Measurements from ENCODE around the gene KATNB1. TPM values are rescaled to one million over a fixed set of nuclear protein-coding genes. Genes with fewer than 3 reads are reported as not detected.

KATNB1 gene
- total RNA-seq, 6 experiments from 2014 or later, result 5.6 to 17.5 (median 8.5) TPM

GRCh38 chr16:57713596-57713995 lies 22.0 kb upstream of the KATNB1 start:
- no peak for DNase-seq
- Histone ChIP-seq H3K9me3 (no peaks in the 10 kb centered on the region), H3K4me3 (no peak overlapping the region), H3K27ac (no peak overlapping the region), H3K4me1 (no peaks in the 10 kb centered on the region), H3K27me3 (no peaks in the 10 kb centered on the region), H3K36me3 (no peaks in the 10 kb centered on the region)
- 92% methylated on average over 7 of the region's 8 CpGs for WGBS (ENCODE audit: insufficient coverage, low coverage, low lambda C conversion rate, missing lambda C conversion rate)
- intact Hi-C loops (cut with DNase I), result loop anchor here in 1 of 2 donors (10.0 kb wide), 1 partner anchor 139 kb away; no protein-coding TSS in a partner anchor
- ATAC-seq, result no peak
- TF ChIP-seq POLR2A (IDR thresholded peaks at IDR 0.05) (no peak), CTCF (IDR thresholded peaks at IDR 0.05) (no peak)

GRCh38 chr16:57714047-57714446 lies 21.5 kb upstream of the KATNB1 start:
- WGBS (ENCODE audit: insufficient coverage, low coverage, low lambda C conversion rate, missing lambda C conversion rate), result 88% methylated on average over 6 of the region's 6 CpGs

GRCh38 chr16:57720142-57720575 lies 15.4 kb upstream of the KATNB1 start:
- Histone ChIP-seq H3K4me1 (no peaks in the 10 kb centered on the region), H3K9me3 (no peaks in the 10 kb centered on the region), H3K27me3 (no peaks in the 10 kb centered on the region), H3K27ac (no peak overlapping the region), H3K36me3 (no peaks in the 10 kb centered on the region), H3K4me3 (no peak overlapping the region)
- 72% methylated on average over 2 of the region's 3 CpGs for WGBS (ENCODE audit: insufficient coverage, low coverage, low lambda C conversion rate, missing lambda C conversion rate)
- intact Hi-C loops (cut with DNase I), result loop anchor here (5.0 kb wide), 3 partner anchors 68 to 143 kb away; no protein-coding TSS in a partner anchor
- peak; percentile 84 to 86 (median 85) for DNase-seq
- peak; percentile 98 to 99 (median 98) for ATAC-seq
- no peak for TF ChIP-seq POLR2A (IDR thresholded peaks at IDR 0.05)
- TF ChIP-seq CTCF (IDR thresholded peaks at IDR 0.05), result peak; percentile 79 to 91 (median 87)

More at GRCh38 chr16:57714047-57714446, 21.5 kb upstream of the KATNB1 start:
- Histone ChIP-seq H3K9me3 (no peaks in the 10 kb centered on the region), H3K27me3 (no peaks in the 10 kb centered on the region), H3K4me3 (no peak overlapping the region), H3K36me3 (no peaks in the 10 kb centered on the region), H3K4me1 (no peaks in the 10 kb centered on the region), H3K27ac (no peak overlapping the region)
- intact Hi-C loops (cut with DNase I), result loop anchor here in 1 of 2 donors (10.0 kb wide), 1 partner anchor 139 kb away; no protein-coding TSS in a partner anchor
- ATAC-seq (no peak), DNase-seq (no peak)
- TF ChIP-seq CTCF (IDR thresholded peaks at IDR 0.05), result no peak
- no peak for TF ChIP-seq POLR2A (IDR thresholded peaks at IDR 0.05)

GRCh38 chr16:57721356-57722209 lies 14.0 kb upstream of the KATNB1 start:
- intact Hi-C loops (cut with DNase I), result loop anchor here (5.0 kb wide), 3 partner anchors 69 to 144 kb away; no protein-coding TSS in a partner anchor
- ATAC-seq (no peak), DNase-seq (no peak)
- H3K27me3 ChIP-seq, result no peaks in the 10 kb centered on the region
- 81% methylated on average over 5 of the region's 17 CpGs for whole genome bisulfite sequencing (ENCODE audit: insufficient coverage, low coverage, low lambda C conversion rate, missing lambda C conversion rate)
- no peaks in the 10 kb centered on the region for H3K36me3 ChIP-seq
- no peaks in the 10 kb centered on the region for H3K9me3 ChIP-seq
- no peak for TF ChIP-seq POLR2A (IDR thresholded peaks at IDR 0.05)
- TF ChIP-seq CTCF (IDR thresholded peaks at IDR 0.05), result no peak
- no peaks in the 10 kb centered on the region for H3K4me1 ChIP-seq
- no peak overlapping the region for H3K4me3 ChIP-seq
- no peak overlapping the region for H3K27ac ChIP-seq

Measured in right lobe of liver (tissue), 6 donors.